ENCODE results near the gene USP48.
"Not testable (repeated sequence)": the region's sequence is repeated elsewhere in the genome, so short reads cannot be mapped to it uniquely, and the experiment has no call there.

Gene USP48

DNA sequence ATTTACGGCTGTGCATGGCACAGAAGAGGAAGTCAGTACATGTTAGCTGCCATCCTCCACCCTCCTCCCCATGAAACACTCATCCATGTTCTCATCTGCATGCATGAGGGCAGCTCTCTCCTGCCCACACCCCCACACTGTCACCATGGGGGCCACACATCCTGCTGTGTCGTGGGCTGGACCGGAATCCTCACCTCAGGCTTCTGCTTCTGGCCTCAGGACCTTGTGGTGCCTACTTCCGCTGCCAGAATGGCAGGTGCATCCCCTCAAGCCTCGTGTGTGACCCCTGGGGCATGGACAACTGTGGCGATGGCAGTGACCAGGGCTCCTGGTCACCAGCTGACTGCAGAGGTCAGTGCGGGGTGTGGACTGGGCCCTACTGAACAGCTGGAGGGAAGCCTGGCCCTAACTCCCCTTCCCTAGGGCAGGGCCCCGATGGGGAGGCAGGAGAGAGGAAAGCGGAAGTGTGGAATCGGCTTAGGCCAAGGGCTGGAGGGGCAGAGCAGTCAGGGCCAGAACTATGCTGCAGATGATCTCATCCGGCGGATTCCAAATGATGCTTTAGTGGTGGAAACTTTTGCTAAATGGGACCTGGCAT is 32.9 kb upstream of the USP48 start:
- DNase-seq (ENCODE audit: low read depth) = no peak

GRCh38 chr1:21814981-21815582 is 32.1 kb upstream of the USP48 start:
- DNase-seq (ENCODE audit: low read depth) = no peak

DNA sequence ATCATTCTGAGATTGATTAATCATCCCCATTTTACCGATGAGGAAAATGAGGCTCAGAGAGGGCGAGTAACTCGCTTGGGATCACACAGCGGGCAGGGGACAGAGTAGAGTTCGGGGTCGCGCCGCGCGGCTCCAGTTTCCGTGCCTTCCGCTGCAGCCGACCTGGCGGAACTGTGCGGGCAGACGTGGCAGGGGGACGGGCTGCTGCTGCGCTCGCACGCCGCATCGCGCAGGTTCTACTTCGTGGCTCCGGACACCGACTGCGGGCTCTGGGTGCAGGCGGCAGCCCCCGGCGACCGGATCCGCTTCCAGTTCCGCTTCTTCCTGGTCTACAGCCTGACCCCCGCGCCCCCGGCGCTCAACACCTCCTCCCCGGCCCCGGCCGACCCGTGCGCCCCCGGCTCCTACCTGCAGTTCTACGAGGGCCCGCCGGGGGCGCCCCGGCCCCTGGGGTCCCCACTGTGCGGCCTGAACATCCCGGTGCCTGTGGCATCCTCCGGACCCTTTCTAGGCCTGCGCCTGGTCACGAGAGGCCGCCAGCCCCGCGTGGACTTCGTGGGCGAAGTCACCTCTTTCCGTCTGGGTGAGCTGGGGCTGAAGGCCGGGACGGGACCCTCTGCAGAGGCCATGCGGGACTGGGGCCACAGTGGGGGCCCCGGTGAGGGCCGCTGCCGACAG is 31.4 kb upstream of the USP48 start:
- peak; percentile 10 for DNase-seq (ENCODE audit: low read depth)

DNA sequence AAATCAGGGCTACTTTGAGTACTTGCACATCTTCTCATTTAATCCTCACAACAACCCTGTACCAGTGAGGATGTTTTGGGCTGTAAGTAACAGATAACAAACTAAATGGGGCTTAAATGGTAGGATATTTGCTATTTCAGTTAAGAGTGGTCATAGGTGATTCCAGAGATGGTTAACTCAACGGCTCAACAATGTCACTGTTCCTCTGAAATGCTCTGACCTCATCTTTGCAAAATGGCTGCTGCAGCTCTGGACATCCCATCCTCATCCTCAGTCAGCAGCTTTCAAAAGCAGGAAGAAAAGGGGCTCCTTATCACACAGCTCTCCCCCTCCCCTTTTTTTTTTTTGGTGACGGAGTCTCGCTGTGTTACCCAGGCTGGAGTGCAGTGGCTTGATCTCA is 30.6 kb upstream of the USP48 start:
- DNase-seq (ENCODE audit: low read depth) = no peak

GRCh38 chr1:21811875-21812305 is 28.9 kb upstream of the USP48 start, which contains the start of gene LDLRAD2:
LDLRAD2 (plus strand) TSS chr1:21812265; CDS start chr1:21812452, 187 bp downstream.
- DNase-seq (ENCODE audit: low read depth) = no peak

DNA sequence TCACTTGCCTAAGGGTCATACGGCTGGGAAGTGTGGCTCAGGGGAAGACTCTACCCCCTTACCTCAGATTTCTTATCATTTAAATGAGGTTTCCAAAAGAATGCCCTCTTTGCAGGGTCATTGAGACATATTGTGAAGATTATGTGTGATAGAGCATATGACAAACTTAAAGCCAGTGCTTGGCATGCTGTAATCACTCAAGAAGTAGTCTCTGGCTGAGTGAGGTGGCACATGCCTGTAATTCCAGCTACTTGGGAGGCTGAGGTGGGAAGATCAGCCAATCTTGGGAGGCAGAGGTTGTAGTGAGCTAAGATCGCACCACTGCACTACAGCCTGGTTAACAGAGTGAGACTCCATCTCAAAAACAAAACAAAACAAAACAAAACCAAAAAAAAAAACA is 21.6 kb upstream of the USP48 start:
- DNase-seq (ENCODE audit: low read depth) = no peak

DNA sequence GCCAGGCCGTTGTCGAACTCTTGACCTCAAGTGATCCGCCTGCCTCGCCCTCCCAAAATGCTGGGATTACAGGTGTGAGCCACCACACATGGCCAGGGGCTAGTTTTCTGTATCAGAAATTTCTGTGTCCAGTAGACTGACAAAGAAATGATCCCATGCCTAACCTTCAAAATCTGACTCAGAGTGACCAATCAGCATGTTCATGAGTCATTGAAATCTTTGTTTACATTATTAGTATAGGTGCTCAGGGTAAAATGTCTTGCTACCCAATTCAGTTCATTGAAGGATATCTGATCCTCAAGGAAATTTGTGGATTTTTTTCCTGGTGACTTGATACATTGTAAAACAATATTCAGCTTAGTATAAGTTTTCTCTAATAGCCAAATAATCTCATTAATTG is 18.2 kb upstream of the USP48 start:
- no peak for DNase-seq (ENCODE audit: low read depth)

DNA sequence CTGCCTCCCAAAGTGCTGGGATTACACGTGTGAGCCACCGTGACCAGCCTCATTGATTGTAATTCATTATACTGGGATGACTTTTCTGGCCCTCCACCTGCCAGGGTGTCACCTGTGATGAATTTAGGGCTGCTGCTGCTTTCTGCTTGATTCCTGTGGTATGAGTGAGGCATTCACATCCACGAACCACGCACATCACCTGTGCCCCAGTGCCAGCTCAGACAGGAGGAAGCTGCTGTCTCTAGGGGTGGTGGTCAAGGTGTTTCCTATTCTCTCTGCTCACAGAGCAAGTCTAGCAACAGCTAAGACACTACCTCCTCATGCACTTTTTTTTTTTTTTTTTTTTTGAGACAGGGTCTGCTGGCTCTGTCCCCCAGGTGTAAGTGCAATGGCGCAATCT is 16.8 kb upstream of the USP48 start:
- no peak for DNase-seq (ENCODE audit: low read depth)

DNA sequence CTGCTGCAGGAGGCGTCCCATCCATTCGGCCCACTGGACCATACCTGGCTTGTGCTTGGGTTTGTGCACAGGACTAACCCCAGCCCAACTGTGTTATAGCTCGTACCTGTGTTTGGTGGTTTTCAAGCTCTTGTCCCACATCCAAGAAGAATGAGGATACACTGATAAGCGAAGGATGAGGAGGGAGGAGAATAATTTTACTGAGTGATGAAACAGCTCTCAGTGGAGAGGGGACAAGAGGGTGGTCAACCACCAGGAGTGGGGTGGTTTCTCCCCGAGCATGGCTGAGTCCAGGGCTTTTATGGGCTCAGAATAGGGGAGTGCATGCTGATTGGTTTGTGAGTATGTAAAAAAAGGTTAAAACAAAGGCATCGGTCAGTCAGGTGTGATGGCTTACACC is 12.1 kb upstream of the USP48 start:
- DNase-seq (ENCODE audit: low read depth) = no peak

- DNase-seq (ENCODE audit: low read depth) = no peak
These were observed 11.7 kb upstream of the USP48 start for GRCh38 chr1:21794656-21795055.

GRCh38 chr1:21793104-21793503 is 10.2 kb upstream of the USP48 start:
- no peak for DNase-seq (ENCODE audit: low read depth)

DNA sequence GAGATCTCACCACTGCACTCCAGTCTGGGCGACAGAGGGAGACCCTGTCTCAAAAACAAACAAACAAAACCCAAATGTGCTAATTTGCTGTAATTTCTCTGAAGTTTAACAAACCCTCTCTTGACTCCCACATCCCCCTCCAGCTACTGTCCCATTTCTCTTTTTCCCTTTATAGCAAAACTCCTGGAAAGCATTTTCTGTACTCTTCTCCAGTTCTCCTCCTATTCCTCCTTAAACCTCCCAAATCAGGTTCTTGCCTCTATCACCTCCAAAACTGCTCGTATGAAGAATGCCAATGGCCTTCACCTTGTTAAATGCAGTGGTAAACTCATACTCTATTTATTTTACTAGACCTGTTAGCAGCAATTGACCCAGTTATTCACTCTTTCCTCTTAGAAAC is 3.7 kb upstream of the USP48 start:
- no peak for DNase-seq (ENCODE audit: low read depth)

DNA sequence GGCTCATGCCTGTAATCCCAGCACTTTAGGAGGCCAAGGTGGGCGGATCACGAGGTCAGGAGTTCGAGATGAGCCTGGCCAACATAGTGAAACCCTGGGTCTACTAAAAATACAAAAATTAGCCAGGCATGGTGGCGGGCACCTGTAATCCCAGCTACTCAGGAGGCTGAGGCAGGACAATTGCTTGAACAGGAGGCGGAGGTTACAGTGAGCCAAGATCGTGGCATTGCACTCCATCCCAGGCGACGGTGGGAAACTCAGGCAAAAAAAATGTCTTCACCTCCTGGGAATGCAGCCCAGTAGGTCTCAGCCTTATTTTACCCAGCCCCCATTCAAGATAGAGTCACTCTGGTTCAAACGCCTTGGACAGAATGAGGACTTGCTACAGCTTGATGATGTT is 2.8 kb upstream of the USP48 start:
- not testable (repeated sequence) for DNase-seq (ENCODE audit: low read depth)

- DNase-seq (ENCODE audit: low read depth) = no peak
These were observed 992 bp upstream of the USP48 start for GRCh38 chr1:21783679-21784603.

- peak; percentile 25 for DNase-seq (ENCODE audit: low read depth)
These were observed 541 bp downstream of the USP48 start for GRCh38 chr1:21782349-21782867.

DNA sequence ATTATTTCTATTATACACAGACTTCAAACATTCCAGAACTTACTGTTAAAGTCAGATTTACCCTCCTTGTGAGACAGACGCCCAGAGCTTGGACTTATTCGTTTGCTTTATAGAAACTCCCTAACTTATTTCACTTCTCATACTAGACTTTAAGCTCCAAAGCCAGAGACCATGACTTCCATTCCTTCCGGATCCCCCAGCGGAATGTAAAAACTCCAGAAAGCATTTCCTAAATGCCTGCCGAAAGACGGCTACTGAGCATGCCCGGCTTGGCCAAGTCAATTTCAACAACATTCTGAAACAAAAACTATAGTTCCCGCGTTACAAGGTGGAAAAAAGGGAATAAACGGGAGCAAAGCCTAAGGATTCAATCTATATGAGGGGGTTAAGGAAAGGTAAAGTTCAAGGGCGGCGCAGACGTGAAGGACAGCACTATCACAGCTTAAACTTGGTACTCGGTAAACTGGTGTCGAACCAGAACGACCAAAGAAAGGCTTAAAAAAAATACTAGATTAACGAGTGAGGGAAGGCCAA is 1.1 kb downstream of the USP48 start:
- no peak for DNase-seq (ENCODE audit: low read depth)

- no peak for DNase-seq (ENCODE audit: low read depth)
These were observed 3.1 kb downstream of the USP48 start for GRCh38 chr1:21779613-21780521.

DNA sequence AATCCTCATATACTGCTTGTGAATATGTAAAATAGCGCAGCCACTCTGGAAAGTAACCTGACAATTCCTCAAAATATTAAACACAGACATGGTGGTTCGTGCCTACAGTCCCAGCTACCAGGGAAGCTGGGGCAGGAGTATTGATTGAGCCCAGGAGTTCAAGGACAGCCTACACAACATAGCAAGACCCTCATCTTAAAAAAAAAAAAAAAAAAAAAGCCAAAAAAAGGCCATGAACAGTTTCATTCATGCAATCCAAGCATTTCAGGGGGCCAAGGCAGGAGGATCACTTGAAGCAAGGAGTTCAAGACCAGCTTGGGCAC is 4.6 kb downstream of the USP48 start:
- no peak for DNase-seq (ENCODE audit: low read depth)

GRCh38 chr1:21776925-21777324 is 6.0 kb downstream of the USP48 start:
- not testable (repeated sequence) for DNase-seq (ENCODE audit: low read depth)

- DNase-seq (ENCODE audit: low read depth) = no peak
These were observed 6.9 kb downstream of the USP48 start for GRCh38 chr1:21775985-21776562.

DNA sequence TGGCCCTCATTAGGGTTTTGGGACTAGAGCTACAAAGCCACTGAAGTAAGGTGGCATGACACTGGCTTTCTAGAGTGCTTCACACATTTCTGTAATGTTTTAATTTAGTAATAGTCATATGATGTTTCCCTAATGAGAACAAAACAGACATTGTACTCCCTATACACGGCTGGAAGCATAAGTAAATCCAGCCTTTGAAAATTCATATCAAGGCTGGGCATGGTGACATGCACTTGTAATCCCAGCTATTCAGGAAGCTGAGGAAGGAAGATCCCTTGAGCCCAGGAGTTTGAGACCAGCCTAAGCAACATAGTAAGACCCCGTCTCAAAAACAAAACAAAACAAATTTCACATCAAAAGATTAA is 7.4 kb downstream of the USP48 start:
- no peak for DNase-seq (ENCODE audit: low read depth)
